ENCODE results near the gene FAM110D.

Gene FAM110D

GRCh38 chr1:26129778-26130177, 29.1 kb upstream of the FAM110D start:
- DNase-seq (ENCODE audit: low spot score): no peak

- no peak for DNase-seq (ENCODE audit: low spot score)
Measured at GRCh38 chr1:26130695-26131094, 28.2 kb upstream of the FAM110D start.

GRCh38 chr1:26132128-26132833, 26.6 kb upstream of the FAM110D start:
- DNase-seq (ENCODE audit: low spot score): peak; percentile 58

GRCh38 chr1:26132834-26133167, 26.1 kb upstream of the FAM110D start:
- DNase-seq (ENCODE audit: low spot score): no peak

GRCh38 chr1:26134466-26134865, 24.4 kb upstream of the FAM110D start:
- no peak for DNase-seq (ENCODE audit: low spot score)

- no peak for DNase-seq (ENCODE audit: low spot score)
Measured at GRCh38 chr1:26138974-26139558, 19.8 kb upstream of the FAM110D start.

- DNase-seq (ENCODE audit: low spot score): no peak
Measured at GRCh38 chr1:26142159-26142558, 16.7 kb upstream of the FAM110D start.

GRCh38 chr1:26145041-26145959, 13.6 kb upstream of the FAM110D start:
- peak; percentile 89 for DNase-seq (ENCODE audit: low spot score)

- no peak for DNase-seq (ENCODE audit: low spot score)
Measured at GRCh38 chr1:26145960-26146294, 13.0 kb upstream of the FAM110D start.

- DNase-seq (ENCODE audit: low spot score): no peak
Measured at GRCh38 chr1:26148887-26149286, 10.0 kb upstream of the FAM110D start.

- DNase-seq (ENCODE audit: low spot score): no peak
Measured at GRCh38 chr1:26153966-26154532, 4.8 kb upstream of the FAM110D start.

- DNase-seq (ENCODE audit: low spot score): no peak
Measured at GRCh38 chr1:26154750-26155149, 4.1 kb upstream of the FAM110D start.

GRCh38 chr1:26155370-26156284, 3.3 kb upstream of the FAM110D start:
- no peak for DNase-seq (ENCODE audit: low spot score)

GRCh38 chr1:26156285-26157038, 2.4 kb upstream of the FAM110D start:
- no peak for DNase-seq (ENCODE audit: low spot score)

- DNase-seq (ENCODE audit: low spot score): no peak
Measured at GRCh38 chr1:26158271-26158907, 490 bp upstream of the FAM110D start.

- no peak for DNase-seq (ENCODE audit: low spot score)
Measured at GRCh38 chr1:26159743-26160039, 812 bp downstream of the FAM110D start.

GRCh38 chr1:26160527-26161414, 1.9 kb downstream of the FAM110D start:
- peak; percentile 41 for DNase-seq (ENCODE audit: low spot score)

- peak; percentile 53 for DNase-seq (ENCODE audit: low spot score)
Measured at GRCh38 chr1:26161415-26162219, 2.7 kb downstream of the FAM110D start.

GRCh38 chr1:26162220-26162709, 3.4 kb downstream of the FAM110D start:
- no peak for DNase-seq (ENCODE audit: low spot score)
